Measurements from ENCODE around the gene ASRGL1.

DNA sequence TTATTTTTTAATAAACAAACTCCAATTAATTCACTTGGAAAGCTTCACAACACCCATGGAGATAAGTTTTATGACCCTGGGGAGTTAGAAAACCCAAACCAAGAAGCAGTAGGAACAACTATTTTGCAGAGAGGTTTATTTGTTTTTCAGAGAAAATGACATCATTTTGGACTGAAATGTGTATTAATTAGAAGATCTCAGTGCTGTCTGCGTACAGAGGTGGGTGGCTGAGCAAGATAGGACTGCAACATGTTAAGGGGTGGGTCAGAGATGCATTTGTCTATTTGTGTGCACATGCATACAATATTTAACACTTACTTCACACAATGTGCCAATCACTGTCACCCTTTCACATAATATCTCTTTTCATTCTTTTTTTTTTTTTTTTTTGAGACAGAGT lies 82.7 kb downstream of the ASRGL1 start:
- TF ChIP-seq CTCF (IDR thresholded peaks at IDR 0.05), result no peak
- no peak for TF ChIP-seq POLR2A (IDR thresholded peaks at IDR 0.05)
